ENCODE data around the gene PRKCE. TPM values are rescaled to one million over a fixed set of nuclear protein-coding genes. Genes with fewer than 3 reads are reported as not detected.

The PRKCE gene
- total RNA-seq, 3 donors from 2014 or later (not counting 1 experiment from before 2014, with no cell fraction given), result 35.2 to 42.1 (median 38.6) TPM

GRCh38 chr2:45978302-45978859 is 326.9 kb downstream of the PRKCE start:
- ATAC-seq (no peak), DNase-seq (no peak)
- H3K4me3 ChIP-seq (ENCODE audit: low read length), result no peak overlapping the region
- Mint-ChIP-seq H3K27ac (no peak overlapping the region), H3K36me3 (no peaks in the 10 kb centered on the region), H3K4me3 (no peak overlapping the region), H3K9me3 (no peaks in the 10 kb centered on the region), H3K27me3 (ENCODE audit: low read depth in 2 of 2) (no peaks in the 10 kb centered on the region), H3K4me1 (peaks cover 0 to 9% of the 10 kb centered on the region in 2 donors)
- intact Hi-C loops (cut with micrococcal nuclease), result no loop called here
- peaks cover 7% of the 10 kb centered on the region for H3K4me1 ChIP-seq (ENCODE audit: control insufficient read depth, insufficient read depth, low read length)
- WGBS (ENCODE audit: insufficient coverage), result 77% methylated on average over 4 of the region's 4 CpGs
- H3K9me3 ChIP-seq (ENCODE audit: control insufficient read depth, insufficient read depth, low read length), result no peaks in the 10 kb centered on the region
- H3K27ac ChIP-seq (ENCODE audit: low read length), result no peak overlapping the region
- no peaks in the 10 kb centered on the region for H3K36me3 ChIP-seq (ENCODE audit: control insufficient read depth, insufficient read depth, low read length)
- TF ChIP-seq CTCF (IDR thresholded peaks at IDR 0.05), result no peak
- H3K27me3 ChIP-seq (ENCODE audit: control insufficient read depth, insufficient read depth, low read length), result no peaks in the 10 kb centered on the region

- ATAC-seq, result no peak
- Histone ChIP-seq H3K4me3 (ENCODE audit: low read length) (no peak overlapping the region), H3K36me3 (ENCODE audit: control insufficient read depth, insufficient read depth, low read length) (no peaks in the 10 kb centered on the region), H3K4me1 (ENCODE audit: control insufficient read depth, insufficient read depth, low read length) (peaks cover 7% of the 10 kb centered on the region), H3K27me3 (ENCODE audit: control insufficient read depth, insufficient read depth, low read length) (no peaks in the 10 kb centered on the region), H3K9me3 (ENCODE audit: control insufficient read depth, insufficient read depth, low read length) (no peaks in the 10 kb centered on the region), H3K27ac (ENCODE audit: low read length) (no peak overlapping the region)
- H3K27ac Mint-ChIP-seq, result peak overlapping the region in 1 of 2 donors; percentile 21
- 93% methylated on average over 4 of the region's 4 CpGs for WGBS (ENCODE audit: insufficient coverage)
- no peaks in the 10 kb centered on the region for H3K36me3 Mint-ChIP-seq
- no peak for TF ChIP-seq CTCF (IDR thresholded peaks at IDR 0.05)
- intact Hi-C loops (cut with micrococcal nuclease), result no loop called here
- H3K4me1 Mint-ChIP-seq, result peaks cover 0 to 12% of the 10 kb centered on the region in 2 donors
- no peaks in the 10 kb centered on the region for H3K27me3 Mint-ChIP-seq (ENCODE audit: low read depth in 2 of 2)
- DNase-seq, result no peak
- H3K9me3 Mint-ChIP-seq, result no peaks in the 10 kb centered on the region
- H3K4me3 Mint-ChIP-seq, result no peak overlapping the region
Measured at GRCh38 chr2:45979065-45979464, 327.6 kb downstream of the PRKCE start.

GRCh38 chr2:45980161-45980865 is 328.8 kb downstream of the PRKCE start:
- H3K4me3 Mint-ChIP-seq, result no peak overlapping the region
- DNase-seq, result no peak
- Histone ChIP-seq H3K4me3 (ENCODE audit: low read length) (no peak overlapping the region), H3K9me3 (ENCODE audit: control insufficient read depth, insufficient read depth, low read length) (no peaks in the 10 kb centered on the region), H3K4me1 (ENCODE audit: control insufficient read depth, insufficient read depth, low read length) (peaks cover 13% of the 10 kb centered on the region), H3K36me3 (ENCODE audit: control insufficient read depth, insufficient read depth, low read length) (no peaks in the 10 kb centered on the region), H3K27ac (ENCODE audit: low read length) (no peak overlapping the region), H3K27me3 (ENCODE audit: control insufficient read depth, insufficient read depth, low read length) (no peaks in the 10 kb centered on the region)
- H3K9me3 Mint-ChIP-seq, result no peaks in the 10 kb centered on the region
- WGBS (ENCODE audit: insufficient coverage), result 79% methylated on average over 8 of the region's 11 CpGs
- peaks cover 8 to 18% of the 10 kb centered on the region in 2 donors for H3K4me1 Mint-ChIP-seq
- H3K36me3 Mint-ChIP-seq, result no peaks in the 10 kb centered on the region
- ATAC-seq, result no peak
- no peaks in the 10 kb centered on the region for H3K27me3 Mint-ChIP-seq (ENCODE audit: low read depth in 2 of 2)
- no peak for TF ChIP-seq CTCF (IDR thresholded peaks at IDR 0.05)
- intact Hi-C loops (cut with micrococcal nuclease), result no loop called here
- no peak overlapping the region for H3K27ac Mint-ChIP-seq
